BLaER1 (cell line): Measurements from ENCODE around the gene STRIP1.

Experiments used
- H3K27ac ChIP-seq: shearing (Covaris generic); formaldehyde crosslinking; 2 replicates; pipeline ENCODE4 v1.8.1; 2022
- H3K27me3 ChIP-seq: shearing (Covaris generic); formaldehyde crosslinking; 2 replicates; pipeline ENCODE4 v1.8.1; 2022
- H3K36me3 ChIP-seq: shearing (Covaris generic); formaldehyde crosslinking; 2 replicates; pipeline ENCODE4 v1.8.1; 2022
- H3K4me1 ChIP-seq: shearing (Covaris generic); formaldehyde crosslinking; 2 replicates; pipeline ENCODE4 v1.8.1; 2022
- H3K4me2 ChIP-seq: shearing (Covaris generic); formaldehyde crosslinking; 2 replicates; pipeline ENCODE4 v1.8.1; 2022
- H3K4me3 ChIP-seq: shearing (Covaris generic); formaldehyde crosslinking; 2 replicates; pipeline ENCODE4 v1.8.1; 2022
- H3K9ac ChIP-seq: shearing (Covaris generic); formaldehyde crosslinking; 2 replicates; pipeline ENCODE4 v1.8.1; 2022
- H3K9me3 ChIP-seq: shearing (Covaris generic); formaldehyde crosslinking; 2 replicates; pipeline ENCODE4 v1.8.1; 2022
- H4K20me1 ChIP-seq: shearing (Covaris generic); formaldehyde crosslinking; 2 replicates; pipeline ENCODE4 v1.8.1; 2022
- Cebpa-rat ChIP-seq: shearing (Covaris generic); IDR thresholded peaks from 2 replicates; pipeline ENCODE4 v1.8.1; 2022

Gene STRIP1

DNA sequence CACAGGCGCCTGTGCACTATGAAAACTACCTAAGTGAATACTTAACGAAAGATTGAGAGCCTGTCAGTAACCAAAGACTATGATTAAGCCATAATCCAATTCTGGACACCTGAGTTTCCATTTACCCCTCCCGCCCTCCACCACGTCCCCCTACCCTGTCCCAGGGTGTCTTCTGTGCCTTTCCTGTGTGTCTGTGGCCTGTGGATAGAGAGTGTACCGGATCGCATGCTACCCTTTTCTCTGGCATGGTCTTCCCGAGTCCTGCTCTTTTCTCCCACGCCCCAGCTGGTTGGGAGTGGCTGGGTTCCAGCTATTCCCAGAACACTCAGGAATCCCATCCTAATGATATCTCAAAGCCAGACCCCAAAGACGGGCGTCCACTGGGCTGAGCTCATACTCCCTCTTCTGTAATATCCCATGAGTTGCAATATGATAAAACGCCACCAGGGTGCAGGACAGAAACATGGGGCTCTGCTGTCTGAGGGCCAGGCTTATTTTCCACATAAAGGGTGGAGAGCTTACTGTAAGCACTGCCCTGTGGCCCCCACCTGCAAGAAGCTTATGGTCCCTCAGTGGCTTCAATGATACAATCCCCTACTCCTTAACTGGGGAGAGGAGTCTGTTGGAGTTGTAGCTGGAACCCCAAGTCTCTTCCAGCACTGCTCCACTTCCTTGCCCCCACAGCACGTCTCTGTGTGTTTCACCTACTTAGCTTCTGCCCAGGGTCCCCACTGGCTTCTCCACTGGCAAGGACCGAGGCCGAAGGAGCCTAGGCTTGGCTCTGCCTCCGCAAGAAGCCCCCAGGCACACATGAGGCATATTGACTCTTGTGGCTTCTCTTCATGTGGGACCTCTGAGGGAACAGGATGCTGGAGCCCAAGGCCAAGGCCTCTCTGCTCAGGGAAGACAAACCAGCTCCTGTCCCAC lies 53.7 kb downstream of the STRIP1 start:
- Histone ChIP-seq H3K4me2 (peak overlapping the region; percentile 88), H3K9me3 (no peaks in the 10 kb centered on the region), H4K20me1 (peaks cover 32% of the 10 kb centered on the region), H3K9ac (0 out of 2 replicates have a peak overlapping the region, but pooled peaks have one; percentile 28), H3K4me1 (peaks cover 53% of the 10 kb centered on the region), H3K27me3 (peaks cover 46% of the 10 kb centered on the region), H3K4me3 (no peak overlapping the region), H3K36me3 (no peaks in the 10 kb centered on the region), H3K27ac (peak overlapping the region; percentile 55)
- no peak for TF ChIP-seq Cebpa-rat

- 0 out of 2 replicates have a peak overlapping the region, but pooled peaks have one; percentile 28 for H3K9ac ChIP-seq
- peaks cover 38% of the 10 kb centered on the region for H3K27me3 ChIP-seq
- H3K4me1 ChIP-seq, result peaks cover 46% of the 10 kb centered on the region
- H4K20me1 ChIP-seq, result peaks cover 24% of the 10 kb centered on the region
- no peaks in the 10 kb centered on the region for H3K36me3 ChIP-seq
- H3K27ac ChIP-seq, result peak overlapping the region; percentile 55
- H3K4me2 ChIP-seq, result peak overlapping the region; percentile 88
- no peak overlapping the region for H3K4me3 ChIP-seq
- no peak for TF ChIP-seq Cebpa-rat
- no peaks in the 10 kb centered on the region for H3K9me3 ChIP-seq
Observed at GRCh38 chr1:110088739-110089316, 54.4 kb downstream of the STRIP1 start.

DNA sequence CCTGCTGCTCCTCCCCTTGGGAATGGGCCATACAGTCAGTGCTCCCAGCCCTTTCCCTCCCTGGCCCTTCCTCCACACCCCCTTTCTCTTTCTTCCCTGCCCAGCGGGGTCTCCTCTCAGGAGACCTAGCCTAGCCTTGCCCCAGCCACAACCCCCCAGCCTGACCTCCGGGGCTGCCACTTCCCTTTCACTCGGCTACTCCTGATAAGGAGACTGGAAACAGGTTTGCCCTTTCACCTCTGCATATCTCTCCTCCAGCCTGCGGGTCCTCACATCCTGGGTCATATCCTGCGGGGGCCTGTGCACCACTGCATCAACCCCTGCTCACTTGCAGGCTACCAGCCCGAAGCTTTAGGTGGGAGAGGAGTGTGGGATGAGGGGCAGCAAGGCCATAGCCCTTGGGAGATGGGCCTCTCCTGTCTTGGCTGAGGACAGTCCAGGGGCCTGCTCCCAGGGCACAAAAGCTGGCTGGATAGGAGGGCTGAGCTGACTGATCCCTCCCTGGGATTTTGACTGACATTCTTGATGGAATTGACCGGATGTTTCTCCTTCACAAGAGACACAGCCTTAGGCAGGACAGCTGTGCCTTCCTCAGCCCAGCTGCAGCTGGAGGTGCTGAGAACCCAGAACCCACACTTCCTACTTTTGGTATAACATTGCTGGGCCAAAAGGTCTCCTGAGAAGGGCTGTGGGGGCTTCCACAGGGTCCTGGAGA lies 55.3 kb downstream of the STRIP1 start:
- Histone ChIP-seq H3K27ac (peak overlapping the region; percentile 55), H3K9ac (peak overlapping the region; percentile 5; the same call in 1 of the 2 replicates), H3K4me2 (peak overlapping the region; percentile 88), H4K20me1 (peaks cover 15% of the 10 kb centered on the region), H3K9me3 (no peaks in the 10 kb centered on the region), H3K36me3 (no peaks in the 10 kb centered on the region), H3K4me3 (no peak overlapping the region), H3K4me1 (peaks cover 37% of the 10 kb centered on the region), H3K27me3 (peaks cover 29% of the 10 kb centered on the region)
- no peak for TF ChIP-seq Cebpa-rat

DNA sequence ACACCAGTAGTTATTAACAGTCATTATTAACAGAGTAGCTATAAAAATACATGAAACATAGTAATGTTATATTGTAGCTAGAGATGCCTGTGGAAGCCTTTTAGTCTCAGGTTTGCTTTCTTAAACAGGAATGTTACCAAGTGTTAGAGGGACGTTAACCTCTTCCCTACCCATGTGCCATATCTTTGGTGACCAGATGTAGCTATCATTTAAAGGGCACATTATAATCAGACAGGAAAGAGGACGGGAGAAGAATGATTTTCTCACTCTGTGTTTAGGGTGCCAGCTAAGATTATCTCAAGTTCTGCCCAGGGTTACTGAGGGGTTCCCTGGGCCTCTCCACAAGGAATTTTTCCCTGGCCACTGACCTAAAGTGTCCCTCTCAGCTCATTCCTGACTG lies 57.0 kb downstream of the STRIP1 start:
- H4K20me1 ChIP-seq, result no peaks in the 10 kb centered on the region
- no peak for TF ChIP-seq Cebpa-rat
- H3K9me3 ChIP-seq, result no peaks in the 10 kb centered on the region
- no peak overlapping the region for H3K9ac ChIP-seq
- no peak overlapping the region for H3K4me2 ChIP-seq
- H3K27ac ChIP-seq, result no peak overlapping the region
- peaks cover 36% of the 10 kb centered on the region for H3K4me1 ChIP-seq
- peaks cover 13% of the 10 kb centered on the region for H3K27me3 ChIP-seq
- no peaks in the 10 kb centered on the region for H3K36me3 ChIP-seq
- no peak overlapping the region for H3K4me3 ChIP-seq

DNA sequence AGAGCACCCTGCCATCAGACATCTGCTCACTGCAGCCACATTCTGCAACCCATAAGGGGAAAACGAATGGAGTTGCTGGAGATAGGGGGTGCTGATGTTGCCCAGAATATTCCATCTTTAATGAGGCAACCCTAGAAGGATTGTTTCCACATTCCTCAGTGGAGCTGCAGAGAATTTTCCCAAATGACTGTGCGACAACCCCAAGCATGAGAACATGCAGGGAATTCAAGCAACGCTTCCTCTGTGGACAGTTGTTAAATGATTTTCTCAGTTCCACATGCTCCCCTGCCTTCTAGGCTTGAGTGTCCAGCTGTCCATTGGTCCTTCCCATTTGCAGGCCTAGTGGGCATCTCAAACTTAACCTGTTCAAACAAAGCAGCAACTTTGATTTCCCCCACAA lies 57.4 kb downstream of the STRIP1 start:
- no peak for TF ChIP-seq Cebpa-rat
- Histone ChIP-seq H4K20me1 (no peaks in the 10 kb centered on the region), H3K36me3 (no peaks in the 10 kb centered on the region), H3K4me2 (no peak overlapping the region), H3K4me1 (peaks cover 36% of the 10 kb centered on the region), H3K27me3 (peaks cover 8% of the 10 kb centered on the region), H3K27ac (no peak overlapping the region), H3K9ac (no peak overlapping the region), H3K9me3 (no peaks in the 10 kb centered on the region), H3K4me3 (no peak overlapping the region)

GRCh38 chr1:110092991-110093390 lies 58.6 kb downstream of the STRIP1 start:
- no peak overlapping the region for H3K4me2 ChIP-seq
- no peak overlapping the region for H3K4me3 ChIP-seq
- TF ChIP-seq Cebpa-rat, result no peak
- H3K4me1 ChIP-seq, result peaks cover 36% of the 10 kb centered on the region
- H3K27ac ChIP-seq, result no peak overlapping the region
- no peaks in the 10 kb centered on the region for H3K9me3 ChIP-seq
- no peaks in the 10 kb centered on the region for H3K27me3 ChIP-seq
- no peaks in the 10 kb centered on the region for H4K20me1 ChIP-seq
- H3K36me3 ChIP-seq, result no peaks in the 10 kb centered on the region
- no peak overlapping the region for H3K9ac ChIP-seq

GRCh38 chr1:110094931-110095654 lies 60.7 kb downstream of the STRIP1 start:
- Histone ChIP-seq H3K27me3 (no peaks in the 10 kb centered on the region), H4K20me1 (no peaks in the 10 kb centered on the region), H3K4me2 (no peak overlapping the region), H3K36me3 (no peaks in the 10 kb centered on the region), H3K9ac (no peak overlapping the region), H3K4me1 (peaks cover 34% of the 10 kb centered on the region), H3K4me3 (no peak overlapping the region), H3K9me3 (no peaks in the 10 kb centered on the region), H3K27ac (no peak overlapping the region)
- TF ChIP-seq Cebpa-rat, result no peak

- Histone ChIP-seq H3K27me3 (no peaks in the 10 kb centered on the region), H3K9ac (no peak overlapping the region), H3K4me1 (peaks cover 46% of the 10 kb centered on the region), H3K4me2 (no peak overlapping the region), H3K9me3 (no peaks in the 10 kb centered on the region), H3K4me3 (no peak overlapping the region), H3K36me3 (no peaks in the 10 kb centered on the region), H3K27ac (no peak overlapping the region), H4K20me1 (no peaks in the 10 kb centered on the region)
- TF ChIP-seq Cebpa-rat, result no peak
Observed at GRCh38 chr1:110097507-110098221, 63.2 kb downstream of the STRIP1 start.
